GM19324 (cell line): ENCODE data around the gene PTPRT.
"Not testable (repeated sequence)": the region's sequence is repeated elsewhere in the genome, so short reads cannot be mapped to it uniquely, and the experiment has no call there.

Experiments
- ATAC-seq: cut with Tn5 transposase; IDR thresholded peaks from one replicate; pipeline ENCODE4 v1.9.1; 2021; ENCODE audit warnings: mild to moderate bottlenecking, moderate library complexity; ENCODE audit not compliant: unreplicated experiment, low FRiP score

Gene PTPRT

DNA sequence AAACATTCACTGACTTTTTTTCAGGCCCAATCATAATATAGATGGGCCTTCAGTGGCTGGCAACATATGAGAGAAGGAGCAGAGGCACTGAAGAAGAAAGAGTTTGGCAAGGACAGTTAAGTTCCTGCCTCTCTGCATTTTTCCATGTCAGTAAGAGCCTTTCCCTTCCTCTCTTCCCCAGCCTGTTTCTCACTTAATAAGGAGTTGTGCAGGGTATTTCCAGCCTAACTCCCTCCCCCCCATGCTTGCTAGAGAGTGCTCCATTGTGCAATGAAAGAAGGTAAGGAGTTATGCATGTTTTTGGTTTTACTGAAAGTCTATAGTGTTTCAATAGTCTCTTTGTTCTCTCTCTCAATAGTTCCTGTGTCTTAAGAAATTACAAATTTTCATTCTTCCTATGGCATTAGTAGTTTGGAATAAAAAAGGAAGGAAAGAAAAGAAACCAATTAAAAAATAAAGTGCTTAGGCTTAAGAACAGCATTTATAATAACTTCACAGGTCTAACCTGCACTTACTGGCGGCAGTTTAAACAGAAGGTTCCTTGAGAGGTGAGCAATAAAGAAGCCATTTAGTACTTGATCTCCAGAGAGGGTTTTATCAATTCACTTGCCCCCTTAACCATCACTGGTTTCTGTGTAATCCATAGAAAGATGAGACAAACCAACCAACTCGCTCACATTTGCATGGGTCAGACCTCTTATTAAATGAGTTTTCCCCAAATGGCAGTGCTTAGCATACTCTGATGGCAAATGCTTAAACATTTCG lies 251.1 kb downstream of the PTPRT start:
- ATAC-seq = no peak

- ATAC-seq = no peak
Measured at GRCh38 chr20:42936482-42936881, 253.2 kb downstream of the PTPRT start.

GRCh38 chr20:42924215-42924614 lies 265.5 kb downstream of the PTPRT start:
- ATAC-seq = no peak

DNA sequence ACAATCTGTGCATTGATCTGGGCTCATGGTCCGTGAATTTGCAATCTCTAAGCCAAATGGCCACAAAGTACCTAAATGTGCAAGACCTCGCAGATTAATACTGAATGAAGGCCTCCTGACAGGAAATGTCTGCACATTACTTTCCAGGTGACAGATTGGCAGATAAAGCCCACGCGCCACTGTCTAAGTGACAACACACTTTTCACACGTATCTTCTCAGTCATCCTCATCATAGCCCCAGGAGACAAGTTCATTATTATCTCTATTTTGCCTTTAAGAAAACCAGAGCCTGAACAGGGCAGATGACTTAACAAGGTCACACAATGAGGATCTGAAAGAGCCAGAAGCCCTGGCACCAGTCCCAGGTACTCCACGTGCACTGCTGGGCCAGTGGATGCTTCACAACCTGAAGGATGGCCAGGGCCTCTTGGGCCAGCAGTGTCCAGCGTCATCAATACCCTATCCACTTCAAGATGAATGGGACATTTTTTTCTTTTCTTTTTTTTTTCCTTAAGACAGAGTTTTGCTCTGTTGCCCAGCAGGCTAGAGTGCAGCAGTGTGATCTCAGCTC lies 266.3 kb downstream of the PTPRT start:
- no peak for ATAC-seq

DNA sequence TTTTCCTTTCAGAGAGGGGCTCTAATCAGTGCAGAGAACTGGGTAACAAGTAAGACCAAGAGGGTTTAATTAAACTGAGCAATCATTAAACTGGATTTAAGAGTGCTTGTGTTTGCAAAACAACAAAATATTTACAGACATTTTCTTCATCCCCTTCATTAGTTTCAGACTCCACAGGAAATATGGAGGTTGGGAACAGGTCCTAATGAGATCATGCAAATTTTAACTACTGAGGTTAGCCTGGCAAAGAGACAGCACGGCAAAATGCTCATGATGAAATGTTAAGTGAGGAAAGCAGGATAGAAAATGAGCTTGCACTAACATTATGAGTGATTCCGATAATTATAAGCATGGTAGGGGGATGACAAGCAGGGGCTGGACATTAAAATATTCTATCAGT lies 268.9 kb downstream of the PTPRT start:
- no peak for ATAC-seq

- no peak for ATAC-seq
Measured at GRCh38 chr20:42919316-42919715, 270.4 kb downstream of the PTPRT start.

DNA sequence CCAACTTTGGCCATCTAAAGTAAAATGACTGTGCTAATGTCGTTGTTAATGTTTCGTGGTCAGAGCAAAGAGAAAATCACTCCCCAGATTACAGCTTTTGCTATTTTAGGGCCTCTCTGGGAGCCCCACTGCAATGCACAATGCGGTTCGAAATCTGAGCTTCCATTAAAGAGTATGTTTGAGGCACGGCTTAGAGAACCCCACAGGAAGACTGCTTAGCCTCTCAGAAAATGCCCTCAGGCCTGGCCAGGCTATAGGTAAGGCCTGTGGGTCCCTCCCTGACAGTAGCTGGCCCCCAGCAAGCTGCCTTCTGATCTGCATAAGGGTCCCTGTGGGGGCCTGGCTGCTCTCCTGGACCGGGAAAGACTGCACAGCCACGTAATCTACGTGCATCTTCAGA lies 274.6 kb downstream of the PTPRT start:
- no peak for ATAC-seq

DNA sequence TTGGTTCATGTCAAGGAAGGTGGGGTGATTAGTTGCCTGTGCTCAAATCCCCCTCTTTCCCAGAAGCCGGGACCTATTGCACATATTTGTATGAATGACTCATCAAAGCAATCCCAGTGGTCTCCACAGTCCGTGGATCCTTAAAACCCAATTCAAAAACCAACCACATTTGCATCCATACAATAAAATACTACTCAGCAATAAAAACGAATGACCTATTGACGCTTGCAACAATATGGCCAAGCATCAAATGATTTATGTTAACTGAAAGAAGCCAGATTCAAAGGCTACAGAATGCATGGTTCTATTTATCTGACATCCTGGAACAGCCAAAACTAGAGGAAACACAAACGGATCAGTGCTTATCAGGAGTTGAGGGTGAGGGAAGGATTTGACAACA lies 275.4 kb downstream of the PTPRT start:
- ATAC-seq = no peak

DNA sequence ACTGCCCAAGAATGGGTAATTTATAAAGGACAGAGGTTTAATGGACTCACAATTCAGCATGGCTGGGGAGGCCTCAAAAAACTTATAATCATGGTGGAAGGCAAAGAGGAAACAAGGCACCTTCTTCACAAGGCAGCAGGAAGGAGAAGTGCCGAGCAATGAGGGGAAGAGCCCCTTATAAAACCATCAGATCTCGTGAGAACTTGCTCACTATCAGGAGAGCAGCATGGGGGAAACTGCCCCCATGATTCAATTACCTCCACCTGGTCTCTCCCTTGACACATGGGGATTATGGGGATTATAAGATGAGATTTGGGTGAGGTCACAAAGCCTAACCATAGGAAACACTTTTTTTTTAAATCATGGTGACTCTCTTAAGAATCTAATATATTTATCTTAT lies 278.9 kb downstream of the PTPRT start:
- ATAC-seq = not testable (repeated sequence)

DNA sequence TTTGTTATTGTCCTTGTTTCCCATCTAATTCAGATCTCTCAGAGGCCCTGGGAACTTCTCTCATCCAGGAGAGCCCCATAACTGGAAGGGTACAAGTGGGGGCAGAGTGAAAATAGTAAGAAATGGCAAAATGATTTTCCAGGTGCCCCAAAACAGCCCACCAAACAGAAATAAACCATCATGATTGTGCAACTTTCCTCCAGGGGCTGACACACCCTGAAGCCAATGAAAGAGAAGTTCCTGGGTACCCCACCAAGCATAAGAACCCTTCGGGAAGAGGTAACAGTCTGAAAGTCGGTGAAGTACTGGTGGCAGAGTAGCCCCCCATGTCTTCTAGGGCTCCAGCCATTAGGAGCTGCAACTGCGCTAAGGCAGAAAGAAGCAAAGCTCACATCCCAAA lies 282.0 kb downstream of the PTPRT start:
- ATAC-seq = no peak

DNA sequence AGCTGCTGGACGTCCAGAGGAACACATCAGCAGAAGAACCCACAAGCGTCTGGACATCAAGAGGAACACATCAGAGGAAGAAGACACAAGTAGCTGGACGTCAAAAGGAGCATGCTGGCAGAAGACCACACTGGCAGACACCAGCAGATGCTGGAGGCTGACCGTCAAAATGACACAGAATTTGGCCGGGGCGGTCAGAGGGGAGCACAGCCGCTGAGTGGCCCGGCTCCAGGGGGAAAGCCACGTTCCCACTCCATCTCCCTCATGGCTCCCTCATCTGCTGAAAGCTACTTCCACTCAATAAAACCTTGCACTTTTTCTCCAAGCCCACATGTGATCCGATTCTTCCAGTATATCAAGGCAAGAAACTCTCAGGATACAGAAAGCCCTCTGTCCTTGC lies 283.6 kb downstream of the PTPRT start:
- no peak for ATAC-seq

GRCh38 chr20:42902509-42902908 lies 287.2 kb downstream of the PTPRT start:
- ATAC-seq = no peak

DNA sequence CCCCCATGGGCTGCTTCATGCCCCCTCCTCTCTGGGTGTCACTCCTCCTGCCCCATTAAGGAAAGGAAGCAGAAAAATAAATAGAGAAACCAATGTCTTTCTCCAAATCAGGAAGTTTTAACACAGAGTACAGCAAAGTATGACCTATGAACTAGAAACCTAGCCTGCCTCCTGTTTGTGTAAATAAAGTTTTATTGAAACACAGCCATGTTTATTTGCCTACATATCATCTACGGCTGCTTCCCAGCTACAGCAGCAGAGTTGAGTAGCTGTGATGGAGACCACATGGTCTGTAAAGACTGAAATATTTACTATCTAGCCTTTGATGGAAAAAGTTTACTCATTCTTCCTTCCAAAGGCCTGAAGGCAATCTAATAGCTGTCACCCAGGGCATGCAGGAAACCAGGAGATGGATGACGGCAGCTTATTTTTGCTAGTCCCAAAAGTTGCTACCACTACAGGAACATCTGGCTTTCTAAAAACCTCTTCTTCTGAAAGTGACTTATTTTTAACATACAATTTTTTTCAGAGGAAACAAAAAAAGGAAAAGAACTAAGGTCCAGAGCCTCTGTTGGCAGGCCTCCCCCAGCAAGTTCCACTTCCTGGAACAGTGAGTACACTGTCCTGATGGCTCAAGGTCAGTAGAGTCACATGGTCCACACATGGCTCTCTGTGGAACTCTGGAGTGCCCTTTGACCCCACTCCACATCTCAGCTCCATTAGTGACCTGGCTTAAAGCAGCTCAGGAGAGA lies 287.8 kb downstream of the PTPRT start:
- ATAC-seq = no peak

DNA sequence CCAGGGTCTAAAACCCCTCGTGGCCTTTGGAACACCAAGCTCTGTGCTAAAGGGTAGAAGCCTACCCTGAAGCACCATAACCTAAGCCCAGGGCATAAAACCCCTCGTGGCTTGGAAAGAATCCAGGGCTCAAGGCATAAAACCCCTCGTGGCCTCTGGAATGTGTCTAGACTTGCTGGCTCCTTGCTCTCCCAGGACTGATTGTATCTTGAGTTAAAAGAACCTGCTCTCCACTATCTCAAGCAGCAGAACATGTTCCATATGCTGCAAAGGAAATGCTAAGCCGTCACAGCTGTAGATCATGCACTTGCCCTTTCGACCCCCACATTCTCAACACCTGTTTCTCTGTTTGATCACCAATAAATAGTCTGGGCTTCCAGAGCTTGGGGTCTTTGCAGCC lies 288.9 kb downstream of the PTPRT start:
- not testable (repeated sequence) for ATAC-seq

DNA sequence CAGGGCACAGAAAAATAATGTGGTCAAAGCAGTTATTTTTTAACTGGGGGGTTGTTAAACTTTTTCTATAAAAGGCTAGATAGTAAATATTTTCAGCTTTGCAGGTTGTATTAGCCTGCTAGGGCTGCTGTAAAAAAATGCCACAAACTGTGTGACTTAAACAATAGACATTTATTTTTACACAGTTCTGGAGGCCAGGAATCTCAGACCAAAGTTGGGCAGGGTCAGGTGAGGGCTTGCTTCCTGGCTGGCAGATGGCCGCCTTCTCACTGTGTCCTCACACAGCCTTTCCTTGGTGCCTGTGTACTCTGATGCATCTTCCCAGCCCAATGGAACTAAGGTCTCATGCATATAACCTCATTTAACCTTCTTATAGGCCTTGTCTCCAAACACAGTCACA lies 294.7 kb downstream of the PTPRT start:
- no peak for ATAC-seq

- no peak for ATAC-seq
Measured at GRCh38 chr20:42894483-42894882, 295.2 kb downstream of the PTPRT start.

GRCh38 chr20:42889517-42889916 lies 300.2 kb downstream of the PTPRT start:
- no peak for ATAC-seq

GRCh38 chr20:42887281-42887680 lies 302.4 kb downstream of the PTPRT start:
- no peak for ATAC-seq

DNA sequence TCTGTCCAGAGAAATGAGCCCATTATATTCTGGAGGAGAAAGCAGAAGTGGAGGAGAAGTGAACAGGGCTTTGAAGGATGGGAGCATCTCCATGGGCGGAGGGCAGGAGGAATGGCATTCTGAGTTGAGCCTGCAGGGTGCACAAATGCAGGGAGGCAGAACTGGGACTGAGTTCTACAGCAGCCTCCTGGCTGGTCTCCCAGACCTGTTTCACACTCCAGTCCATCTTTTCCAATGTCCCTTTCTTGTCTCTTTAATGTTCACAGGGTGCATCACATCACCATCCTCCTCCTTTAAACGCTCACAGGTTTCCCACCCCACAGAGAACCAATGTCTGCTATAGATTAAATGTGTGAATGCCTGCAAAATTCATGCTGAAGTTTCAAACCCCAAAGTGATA lies 302.9 kb downstream of the PTPRT start:
- ATAC-seq = no peak

DNA sequence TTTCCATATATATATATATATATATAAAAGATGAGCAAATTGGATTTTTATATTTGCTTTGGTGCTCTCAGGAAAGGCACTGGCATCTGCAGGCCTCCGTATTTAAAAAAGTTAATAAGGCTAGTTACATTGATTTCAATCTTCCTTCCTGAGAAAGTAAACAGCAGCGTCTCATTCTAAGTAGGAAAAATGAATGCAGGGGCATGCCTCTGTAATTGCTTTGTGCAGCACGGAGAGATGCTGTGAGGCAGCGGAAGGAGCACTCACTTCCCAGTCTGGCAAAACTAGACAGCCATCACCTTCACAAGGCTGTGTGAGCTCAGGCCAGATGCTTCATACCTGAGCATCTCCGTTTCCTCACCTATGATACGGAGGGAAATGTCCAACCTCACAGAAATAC lies 303.7 kb downstream of the PTPRT start:
- no peak for ATAC-seq

- no peak for ATAC-seq
Measured at GRCh38 chr20:42875581-42875980, 314.1 kb downstream of the PTPRT start.

- no peak for ATAC-seq
Measured at GRCh38 chr20:42873259-42873658, 316.4 kb downstream of the PTPRT start.
